ENCODE measurements around the gene CDX1.
A peak's percentile ranks its signal among the peaks of the same experiment; 100 is the strongest.

Gene CDX1

DNA sequence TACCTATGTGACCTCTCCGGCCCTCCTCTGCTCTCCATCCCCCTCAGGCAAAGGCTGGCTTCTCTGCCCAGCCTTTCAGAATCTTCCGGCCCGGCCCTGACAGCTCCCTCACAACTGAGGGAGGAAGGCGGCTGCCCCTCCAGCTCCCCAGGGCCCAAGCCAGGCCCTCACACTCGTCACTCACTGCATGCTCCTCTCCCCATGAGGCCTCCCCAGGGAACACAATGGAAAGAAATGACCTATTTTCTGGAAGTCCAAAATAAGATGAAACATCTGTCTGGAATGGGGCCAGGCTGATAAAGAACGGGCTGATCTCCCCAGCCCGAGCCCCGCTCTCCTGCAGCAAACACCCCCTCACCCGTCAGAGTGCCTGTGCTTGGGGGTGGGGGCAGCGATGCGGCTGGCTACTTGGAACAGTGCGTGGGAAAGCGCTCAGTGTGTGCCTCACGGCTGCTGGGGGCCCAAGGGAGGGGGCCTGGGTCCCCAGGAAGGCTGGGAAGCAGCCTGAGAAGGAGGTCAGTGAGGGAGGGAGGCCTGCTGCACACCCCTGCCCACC lies 22.3 kb upstream of the CDX1 start:
- no peak overlapping the region for H2AFZ ChIP-seq (ENCODE audit: low read depth, low read length)
- no peak overlapping the region for H3K4me3 ChIP-seq (ENCODE audit: low read length)
- H3K4me1 ChIP-seq (ENCODE audit: insufficient read depth, low read length): peaks cover 57% of the 10 kb centered on the region
- no peaks in the 10 kb centered on the region for H3K27me3 ChIP-seq (ENCODE audit: insufficient read depth, low read length)
- no peaks in the 10 kb centered on the region for H3K9me3 ChIP-seq (ENCODE audit: low read length)
- H3K36me3 ChIP-seq (ENCODE audit: insufficient read depth, low read length): no peaks in the 10 kb centered on the region

DNA sequence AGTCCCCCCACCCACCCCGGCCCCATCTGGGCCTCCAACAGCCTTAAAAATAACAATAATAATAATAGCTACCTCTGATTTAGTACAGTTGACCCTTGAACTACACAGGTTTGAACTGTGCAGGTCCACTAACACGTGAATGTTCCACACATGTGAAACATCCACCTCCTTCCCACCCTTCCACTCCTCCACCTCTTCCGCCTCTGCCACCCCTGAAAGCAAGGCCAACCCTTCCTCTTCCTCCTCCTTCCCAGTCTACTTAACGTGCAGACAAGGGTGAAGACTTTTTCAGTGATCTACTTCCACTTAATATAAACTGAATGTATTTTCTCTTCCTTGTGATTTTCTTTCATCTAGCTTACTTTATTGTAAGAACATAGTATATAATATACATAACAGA lies 21.7 kb upstream of the CDX1 start:
- H3K9me3 ChIP-seq (ENCODE audit: low read length): no peaks in the 10 kb centered on the region
- peaks cover 53% of the 10 kb centered on the region for H3K4me1 ChIP-seq (ENCODE audit: insufficient read depth, low read length)
- no peaks in the 10 kb centered on the region for H3K36me3 ChIP-seq (ENCODE audit: insufficient read depth, low read length)
- no peaks in the 10 kb centered on the region for H3K27me3 ChIP-seq (ENCODE audit: insufficient read depth, low read length)
- no peak overlapping the region for H2AFZ ChIP-seq (ENCODE audit: low read depth, low read length)
- H3K4me3 ChIP-seq (ENCODE audit: low read length): no peak overlapping the region

DNA sequence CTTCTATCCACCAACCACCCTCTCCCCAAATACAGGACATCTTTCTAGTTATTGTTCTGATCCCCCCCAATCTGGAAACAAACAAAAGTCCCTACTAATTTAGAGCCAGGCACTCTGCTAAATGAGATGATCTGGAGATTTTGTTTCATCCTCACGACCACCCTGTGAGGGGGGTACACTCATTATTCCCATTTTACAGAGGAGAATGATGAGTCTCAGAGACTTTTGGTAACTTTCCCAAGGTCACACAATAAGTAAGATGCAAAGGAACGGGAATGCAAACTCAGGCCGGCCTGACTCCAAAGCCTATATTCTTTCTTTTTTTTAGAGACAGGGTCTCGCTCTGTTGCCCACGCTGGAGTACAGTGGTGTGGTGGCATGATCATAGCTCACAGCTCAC lies 20.3 kb upstream of the CDX1 start:
- no peak overlapping the region for H2AFZ ChIP-seq (ENCODE audit: low read depth, low read length)
- no peaks in the 10 kb centered on the region for H3K36me3 ChIP-seq (ENCODE audit: insufficient read depth, low read length)
- H3K4me1 ChIP-seq (ENCODE audit: insufficient read depth, low read length): peaks cover 51% of the 10 kb centered on the region
- no peaks in the 10 kb centered on the region for H3K27me3 ChIP-seq (ENCODE audit: insufficient read depth, low read length)
- H3K9me3 ChIP-seq (ENCODE audit: low read length): no peaks in the 10 kb centered on the region
- H3K4me3 ChIP-seq (ENCODE audit: low read length): no peak overlapping the region

DNA sequence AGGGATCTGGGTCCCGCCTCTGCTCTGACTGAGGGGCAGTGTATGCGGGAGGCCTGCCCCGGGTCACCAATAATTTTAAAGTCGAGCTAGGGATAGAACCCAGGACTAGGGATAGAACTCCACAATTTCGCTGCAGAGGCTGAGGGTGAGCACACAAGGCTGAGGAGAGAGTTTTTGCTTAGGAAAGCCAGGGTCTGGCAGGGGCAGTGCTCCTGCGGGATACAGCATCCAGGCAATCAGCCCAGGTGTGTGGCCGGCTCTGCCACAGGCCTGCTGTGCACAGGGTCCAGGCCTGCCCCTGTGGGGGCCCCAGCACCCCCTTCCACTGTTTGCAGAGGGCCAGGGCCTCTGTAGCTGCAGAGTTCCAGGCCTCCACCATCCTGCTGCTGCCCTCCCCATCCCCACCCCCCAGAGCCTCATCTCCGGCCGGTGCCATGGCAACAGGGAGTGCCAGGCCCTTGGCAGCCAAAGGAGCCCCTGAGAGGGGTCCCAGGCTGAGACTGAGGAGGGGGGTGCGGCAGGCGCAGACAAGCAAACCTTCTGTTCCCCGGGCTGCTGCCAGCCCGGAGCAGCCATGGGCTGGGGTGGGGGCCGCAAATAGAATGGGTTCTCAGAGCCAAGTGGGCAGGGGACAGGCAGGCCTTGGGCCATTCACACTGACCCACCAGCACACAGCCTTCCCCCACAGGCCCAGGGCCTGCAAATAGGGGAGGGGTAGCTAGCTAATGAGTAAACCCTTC lies 19.5 kb upstream of the CDX1 start:
- no peak overlapping the region for H3K4me3 ChIP-seq (ENCODE audit: low read length)
- no peaks in the 10 kb centered on the region for H3K27me3 ChIP-seq (ENCODE audit: insufficient read depth, low read length)
- no peak overlapping the region for H2AFZ ChIP-seq (ENCODE audit: low read depth, low read length)
- no peaks in the 10 kb centered on the region for H3K9me3 ChIP-seq (ENCODE audit: low read length)
- H3K36me3 ChIP-seq (ENCODE audit: insufficient read depth, low read length): no peaks in the 10 kb centered on the region
- peaks cover 45% of the 10 kb centered on the region for H3K4me1 ChIP-seq (ENCODE audit: insufficient read depth, low read length)

DNA sequence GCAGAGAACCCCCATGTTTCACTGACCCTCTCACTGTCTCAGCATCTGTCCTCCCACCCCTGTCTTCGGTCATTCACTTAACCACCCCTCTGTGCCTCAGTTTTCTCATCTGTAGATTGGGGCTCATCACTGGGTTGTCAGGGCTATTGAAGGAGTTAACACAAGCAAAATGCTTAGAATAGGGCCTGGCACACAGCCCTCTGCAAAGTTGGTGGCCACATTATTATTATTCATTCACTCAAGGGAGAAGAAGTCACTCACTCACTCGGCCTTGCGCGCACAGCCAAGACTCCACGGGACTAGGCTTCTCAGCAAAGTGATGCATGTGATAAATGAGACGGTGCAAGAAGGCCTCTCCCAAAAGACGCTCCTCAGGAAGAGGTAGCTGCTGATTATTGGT lies 18.9 kb upstream of the CDX1 start:
- no peaks in the 10 kb centered on the region for H3K9me3 ChIP-seq (ENCODE audit: low read length)
- no peaks in the 10 kb centered on the region for H3K36me3 ChIP-seq (ENCODE audit: insufficient read depth, low read length)
- H3K4me1 ChIP-seq (ENCODE audit: insufficient read depth, low read length): peaks cover 46% of the 10 kb centered on the region
- no peak overlapping the region for H3K4me3 ChIP-seq (ENCODE audit: low read length)
- no peak overlapping the region for H2AFZ ChIP-seq (ENCODE audit: low read depth, low read length)
- H3K27me3 ChIP-seq (ENCODE audit: insufficient read depth, low read length): no peaks in the 10 kb centered on the region

DNA sequence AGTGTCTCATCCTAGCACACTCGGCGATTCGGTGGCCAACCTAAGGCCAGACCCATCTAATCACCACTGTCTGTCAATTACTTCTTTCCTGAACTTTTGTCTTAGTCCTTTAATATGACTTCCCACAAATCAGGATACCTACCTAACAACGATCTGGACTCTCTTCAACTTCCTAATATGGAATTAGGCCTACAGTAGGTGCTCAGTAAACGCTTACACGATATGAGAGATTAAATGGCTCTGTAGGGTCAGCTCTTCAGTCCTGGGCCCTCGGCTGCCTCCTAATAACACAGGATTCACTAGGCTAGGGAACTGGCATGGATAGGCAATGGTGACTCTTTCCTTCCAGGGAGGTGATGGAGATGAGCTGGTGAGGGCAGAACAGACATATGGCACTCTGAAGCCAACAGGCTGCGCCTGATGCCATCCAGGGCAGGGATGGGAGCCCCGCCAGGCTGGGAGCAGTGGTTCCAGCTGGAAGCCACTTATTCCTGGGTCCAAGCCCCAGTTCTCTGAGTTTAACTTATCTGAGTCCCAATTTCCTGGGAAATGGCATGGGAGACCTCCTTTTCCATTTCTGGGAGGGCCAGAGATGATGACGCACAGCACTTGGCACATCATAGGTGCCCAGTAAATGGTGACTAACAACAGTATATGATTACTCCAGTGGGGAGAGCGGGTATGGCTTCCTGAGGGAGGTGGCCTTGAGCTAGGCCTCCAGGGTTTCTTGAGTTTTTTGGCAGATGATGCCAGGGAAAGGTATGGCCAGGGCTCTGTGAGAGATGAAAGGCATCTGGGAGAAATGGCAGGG lies 18.3 kb upstream of the CDX1 start:
- no peaks in the 10 kb centered on the region for H3K9me3 ChIP-seq (ENCODE audit: low read length)
- no peak overlapping the region for H2AFZ ChIP-seq (ENCODE audit: low read depth, low read length)
- no peak overlapping the region for H3K4me3 ChIP-seq (ENCODE audit: low read length)
- no peaks in the 10 kb centered on the region for H3K36me3 ChIP-seq (ENCODE audit: insufficient read depth, low read length)
- H3K27me3 ChIP-seq (ENCODE audit: insufficient read depth, low read length): no peaks in the 10 kb centered on the region
- H3K4me1 ChIP-seq (ENCODE audit: insufficient read depth, low read length): peaks cover 51% of the 10 kb centered on the region

DNA sequence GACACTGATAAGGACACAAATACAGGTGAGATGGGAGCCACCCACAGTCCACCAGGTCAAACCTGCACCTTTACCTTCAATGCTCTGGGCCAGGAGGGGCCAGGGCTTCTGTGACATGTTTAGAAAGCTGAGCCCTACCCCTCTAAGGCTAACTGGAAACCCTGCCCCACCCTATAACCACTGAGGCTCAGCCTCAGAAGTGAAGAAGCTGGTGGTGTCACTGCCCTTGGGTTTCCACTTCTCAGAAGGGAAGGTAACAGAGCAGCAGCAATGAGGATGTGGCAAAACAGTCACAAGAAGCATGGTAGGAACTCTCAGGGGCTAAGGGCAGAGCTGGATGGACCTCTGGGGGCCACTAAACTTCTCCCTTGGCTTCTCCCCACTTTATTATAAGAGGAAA lies 17.0 kb upstream of the CDX1 start:
- H3K9me3 ChIP-seq (ENCODE audit: low read length): no peaks in the 10 kb centered on the region
- H3K36me3 ChIP-seq (ENCODE audit: insufficient read depth, low read length): no peaks in the 10 kb centered on the region
- no peaks in the 10 kb centered on the region for H3K27me3 ChIP-seq (ENCODE audit: insufficient read depth, low read length)
- H2AFZ ChIP-seq (ENCODE audit: low read depth, low read length): no peak overlapping the region
- H3K4me3 ChIP-seq (ENCODE audit: low read length): no peak overlapping the region
- peaks cover 48% of the 10 kb centered on the region for H3K4me1 ChIP-seq (ENCODE audit: insufficient read depth, low read length)

DNA sequence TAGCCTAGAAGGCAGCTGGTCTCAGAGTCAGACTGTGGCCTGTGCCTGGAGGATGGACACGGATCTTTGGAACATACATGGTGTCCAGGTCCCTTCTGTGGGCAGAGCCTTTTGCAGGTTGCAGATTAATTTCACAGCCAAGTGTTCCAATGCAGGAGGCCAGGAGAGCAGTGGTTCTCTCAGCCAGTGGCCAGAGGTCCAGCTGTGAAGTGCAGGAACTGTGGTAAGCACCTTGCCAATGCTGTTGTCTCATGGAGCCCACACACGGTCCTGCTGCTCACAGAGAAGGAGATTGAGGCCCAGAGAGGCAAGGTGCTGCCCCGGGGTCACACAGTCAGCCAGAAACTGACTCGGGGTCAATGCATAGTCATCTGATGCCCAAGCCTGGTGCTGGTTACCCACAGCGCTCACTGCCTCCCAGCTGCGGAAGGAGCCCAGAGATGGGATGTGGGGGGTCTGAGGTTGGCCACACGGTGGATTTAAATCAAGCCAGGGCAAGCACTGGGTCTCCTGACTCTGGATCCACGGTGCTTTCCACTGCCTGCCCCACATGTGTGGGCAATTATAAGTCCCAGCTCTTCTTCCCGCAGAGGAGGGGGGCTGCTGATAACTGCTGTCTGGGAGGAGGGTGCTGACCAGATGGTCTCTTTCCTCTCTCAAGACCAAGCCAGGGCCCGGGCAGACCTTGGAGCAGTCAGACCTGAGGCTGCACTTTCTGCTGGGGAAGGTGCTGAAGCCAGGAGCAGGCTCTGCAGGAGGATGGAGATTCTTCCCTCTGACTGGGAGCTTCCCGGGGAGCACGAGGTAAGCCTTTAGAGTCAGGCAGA lies 13.7 kb upstream of the CDX1 start:
- H2AFZ ChIP-seq (ENCODE audit: low read depth, low read length): no peak overlapping the region
- peaks cover 45% of the 10 kb centered on the region for H3K4me1 ChIP-seq (ENCODE audit: insufficient read depth, low read length)
- H3K36me3 ChIP-seq (ENCODE audit: insufficient read depth, low read length): no peaks in the 10 kb centered on the region
- no peaks in the 10 kb centered on the region for H3K27me3 ChIP-seq (ENCODE audit: insufficient read depth, low read length)
- H3K9me3 ChIP-seq (ENCODE audit: low read length): no peaks in the 10 kb centered on the region
- no peak overlapping the region for H3K4me3 ChIP-seq (ENCODE audit: low read length)

DNA sequence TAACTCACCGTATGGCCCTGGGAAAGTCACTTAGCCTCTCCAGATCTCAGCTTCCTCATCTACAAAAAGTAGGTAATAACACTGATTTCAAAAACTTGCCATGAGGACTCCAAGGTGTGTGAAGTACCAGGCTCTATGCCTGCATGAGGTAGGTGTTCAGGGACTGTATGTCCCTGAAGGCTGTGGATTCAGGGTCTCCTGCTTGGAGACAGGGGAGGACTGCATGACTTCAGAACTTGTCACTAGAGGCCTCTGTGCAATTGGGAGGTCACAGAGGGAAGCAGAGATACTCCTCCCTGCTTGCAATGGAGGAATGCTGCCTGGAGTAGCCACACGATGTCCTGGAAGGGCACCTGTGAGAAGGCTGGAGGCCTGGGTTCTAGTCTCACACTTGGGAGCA lies 13.1 kb upstream of the CDX1 start:
- no peak overlapping the region for H2AFZ ChIP-seq (ENCODE audit: low read depth, low read length)
- no peaks in the 10 kb centered on the region for H3K9me3 ChIP-seq (ENCODE audit: low read length)
- H3K4me1 ChIP-seq (ENCODE audit: insufficient read depth, low read length): peaks cover 45% of the 10 kb centered on the region
- H3K4me3 ChIP-seq (ENCODE audit: low read length): no peak overlapping the region
- no peaks in the 10 kb centered on the region for H3K36me3 ChIP-seq (ENCODE audit: insufficient read depth, low read length)
- H3K27me3 ChIP-seq (ENCODE audit: insufficient read depth, low read length): no peaks in the 10 kb centered on the region

DNA sequence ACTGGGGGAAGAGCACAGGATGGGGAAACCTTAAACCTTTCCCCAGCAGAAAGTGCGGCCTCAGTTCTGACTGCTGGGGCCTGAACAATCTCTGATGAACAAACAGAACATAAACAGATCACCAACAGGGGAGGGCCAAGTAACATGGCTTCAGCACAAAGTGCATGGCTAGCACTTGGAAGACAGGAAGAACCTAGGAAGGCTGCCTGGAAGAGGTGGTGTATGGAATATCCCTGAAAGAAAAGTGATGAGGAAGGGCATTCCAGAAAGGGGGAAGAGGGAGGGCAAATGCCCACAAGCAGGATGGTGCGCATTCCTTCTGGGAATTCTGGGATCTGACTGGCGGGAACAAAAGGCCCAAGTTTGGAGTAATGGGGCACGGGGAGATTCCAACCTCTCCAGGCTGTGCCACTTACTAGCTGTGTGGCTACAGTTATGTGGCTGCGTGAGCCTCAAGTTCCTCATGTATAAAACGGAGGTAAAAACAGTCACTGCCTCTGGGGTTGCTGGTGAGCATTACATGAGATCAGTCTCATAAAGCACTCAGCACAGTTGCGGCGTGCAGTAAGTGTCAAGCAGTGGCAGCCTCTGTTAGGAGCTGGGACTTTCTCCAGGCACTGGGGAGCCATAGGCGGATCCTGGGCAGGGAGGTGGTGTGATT lies 12.5 kb upstream of the CDX1 start:
- Histone ChIP-seq H3K4me1 (ENCODE audit: insufficient read depth, low read length) (peaks cover 45% of the 10 kb centered on the region), H3K36me3 (ENCODE audit: insufficient read depth, low read length) (no peaks in the 10 kb centered on the region), H3K4me3 (ENCODE audit: low read length) (no peak overlapping the region), H3K27me3 (ENCODE audit: insufficient read depth, low read length) (no peaks in the 10 kb centered on the region), H3K9me3 (ENCODE audit: low read length) (no peaks in the 10 kb centered on the region), H2AFZ (ENCODE audit: low read depth, low read length) (no peak overlapping the region)

DNA sequence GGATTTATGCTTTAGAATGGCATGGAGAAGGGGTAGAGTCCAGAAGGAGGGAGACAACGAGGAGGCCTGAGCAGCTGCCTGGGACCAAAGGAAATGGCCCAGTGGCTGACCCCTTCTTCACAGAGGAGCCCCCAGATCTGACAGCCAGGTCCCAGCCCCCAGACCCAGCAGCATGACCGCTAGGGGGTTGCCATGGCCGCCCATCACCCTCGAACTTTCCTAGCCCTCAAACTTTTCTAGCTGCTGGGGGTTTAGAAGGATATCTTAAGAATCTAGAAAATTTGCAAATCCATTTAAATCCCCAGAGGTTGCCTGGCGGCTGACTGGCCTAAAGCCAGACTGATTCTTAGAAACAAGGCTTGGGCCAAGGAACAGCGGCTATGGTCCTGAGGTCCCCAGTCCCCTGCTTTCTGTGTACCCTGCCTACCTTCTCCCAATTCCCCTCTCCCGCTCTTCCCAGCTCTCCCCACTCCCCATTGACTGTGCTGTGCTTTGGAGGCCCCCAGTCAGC lies 11.9 kb upstream of the CDX1 start:
- no peaks in the 10 kb centered on the region for H3K27me3 ChIP-seq (ENCODE audit: insufficient read depth, low read length)
- H3K4me3 ChIP-seq (ENCODE audit: low read length): no peak overlapping the region
- peaks cover 46% of the 10 kb centered on the region for H3K4me1 ChIP-seq (ENCODE audit: insufficient read depth, low read length)
- H3K9me3 ChIP-seq (ENCODE audit: low read length): no peaks in the 10 kb centered on the region
- no peaks in the 10 kb centered on the region for H3K36me3 ChIP-seq (ENCODE audit: insufficient read depth, low read length)
- no peak overlapping the region for H2AFZ ChIP-seq (ENCODE audit: low read depth, low read length)

DNA sequence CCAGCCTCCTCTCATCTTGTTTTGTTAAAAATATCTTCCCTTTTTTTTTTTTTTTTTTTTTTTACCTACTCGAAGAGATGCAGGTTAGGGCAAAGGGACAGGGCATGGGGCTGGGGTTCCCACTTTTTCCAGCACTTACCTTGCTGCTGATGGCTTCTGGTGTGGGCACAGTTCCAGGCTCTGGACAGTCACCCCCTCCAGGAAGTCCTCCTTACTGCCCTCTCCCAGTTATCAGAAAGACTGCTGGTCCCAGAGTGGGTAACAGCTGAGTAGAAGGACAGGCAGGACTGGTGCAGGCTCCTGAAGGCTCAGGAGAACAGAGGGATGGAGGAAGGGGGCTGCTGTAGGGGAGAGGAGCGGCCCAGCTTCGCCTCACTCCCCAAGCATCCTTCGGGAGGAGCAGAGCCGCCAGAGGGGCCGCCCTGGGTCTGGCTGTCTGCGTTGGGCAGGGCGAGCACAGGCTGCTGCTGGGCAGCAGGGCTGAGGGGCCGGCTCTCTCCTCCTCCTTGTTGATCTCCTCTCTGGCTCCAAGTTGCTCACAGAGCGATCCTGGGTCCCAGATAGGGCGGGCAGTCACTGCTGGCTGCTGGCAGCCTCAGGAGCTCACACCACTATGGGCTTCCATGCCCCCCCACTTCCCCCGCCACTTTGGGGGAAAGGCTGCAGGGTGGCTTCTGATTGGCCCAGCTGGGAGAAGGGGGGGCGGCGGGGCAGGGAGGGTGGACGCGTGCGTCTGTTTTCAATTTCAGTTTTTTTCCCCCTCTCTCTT lies 11.1 kb upstream of the CDX1 start, which contains the start of gene PDGFRB:
TSS of gene PDGFRB (minus strand) at position 588 of the 769 bp plus-strand sequence. CDS start 18,798 bp downstream, outside the sequence.
- Histone ChIP-seq H3K27me3 (ENCODE audit: insufficient read depth, low read length) (no peaks in the 10 kb centered on the region), H3K4me3 (ENCODE audit: low read length) (peak within 1 kb of the TSS; percentile 32), H3K36me3 (ENCODE audit: insufficient read depth, low read length) (no peaks in the 10 kb centered on the region), H3K9me3 (ENCODE audit: low read length) (no peaks in the 10 kb centered on the region), H3K4me1 (ENCODE audit: insufficient read depth, low read length) (peaks cover 47% of the 10 kb centered on the region), H2AFZ (ENCODE audit: low read depth, low read length) (peak within 1 kb of the TSS; percentile 72)

Data from neuron (in vitro differentiated cells).